ENCODE data around the gene RASSF3. TPM values are rescaled to one million over a fixed set of nuclear protein-coding genes. Genes with fewer than 3 reads are reported as not detected.

Gene RASSF3
- polyA plus RNA-seq, 1 donor: 27.8 TPM

DNA sequence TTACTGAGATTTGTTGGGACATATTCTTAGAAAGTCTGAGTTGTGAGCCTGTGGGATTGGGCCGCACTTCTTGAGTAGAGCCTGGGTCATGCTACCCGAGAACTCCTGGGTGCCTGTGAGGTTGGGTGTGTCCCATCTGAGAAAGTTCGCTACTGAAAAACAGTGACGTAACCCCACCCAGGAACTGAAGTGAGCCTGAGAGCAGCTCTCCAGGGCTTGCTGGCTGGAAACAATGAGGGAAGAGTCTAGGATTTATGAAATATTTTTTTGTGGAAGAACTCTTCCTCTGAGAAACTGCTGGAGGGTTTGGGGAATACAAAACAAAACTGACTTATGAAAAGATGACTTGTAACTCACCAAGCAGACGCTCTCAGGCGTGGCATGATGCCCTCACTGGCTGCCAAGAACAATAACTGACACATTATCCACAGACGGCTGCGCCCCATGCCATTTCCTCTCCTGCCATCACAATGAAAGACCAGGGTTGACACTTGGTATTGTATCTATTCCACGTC lies 69.2 kb downstream of the RASSF3 start:
- Histone ChIP-seq H3K27ac (ENCODE audit: low read length) (no peak overlapping the region), H3K9me3 (ENCODE audit: control insufficient read depth, low read depth, low read length) (no peaks in the 10 kb centered on the region), H3K4me3 (ENCODE audit: low read length) (no peak overlapping the region), H3K4me1 (ENCODE audit: control insufficient read depth, insufficient read depth, low read length) (peaks cover 16% of the 10 kb centered on the region), H3K36me3 (ENCODE audit: control insufficient read depth, insufficient read depth, low read length) (no peaks in the 10 kb centered on the region), H3K27me3 (ENCODE audit: control insufficient read depth, insufficient read depth, low read length) (no peaks in the 10 kb centered on the region)
- no peak for DNase-seq
- no CpG with 5 or more reads among the region's 9 CpGs for WGBS (ENCODE audit: insufficient coverage, low lambda C conversion rate)

DNA sequence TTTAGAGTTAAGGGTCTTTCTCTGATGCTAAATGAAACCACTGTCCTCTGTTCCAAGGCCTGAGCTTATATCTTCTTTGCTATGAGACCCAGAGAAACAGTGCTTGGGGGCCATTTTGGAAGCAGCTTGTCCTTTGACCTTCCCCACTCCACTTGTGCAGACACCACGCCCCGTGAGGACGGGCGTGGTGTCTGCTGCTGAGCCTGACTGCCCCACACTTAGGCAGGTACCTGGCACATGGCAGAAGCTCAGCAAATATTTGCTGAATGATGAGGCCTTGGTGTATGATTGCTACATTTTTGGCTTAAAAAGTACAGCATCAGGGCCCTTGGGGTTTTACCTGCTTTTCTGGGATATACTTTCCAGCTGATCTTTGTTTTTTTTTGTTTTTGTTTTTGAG lies 69.9 kb downstream of the RASSF3 start:
- H3K36me3 ChIP-seq (ENCODE audit: control insufficient read depth, insufficient read depth, low read length): no peaks in the 10 kb centered on the region
- H3K9me3 ChIP-seq (ENCODE audit: control insufficient read depth, low read depth, low read length): no peaks in the 10 kb centered on the region
- no CpG with 5 or more reads among the region's 4 CpGs for WGBS (ENCODE audit: insufficient coverage, low lambda C conversion rate)
- H3K27me3 ChIP-seq (ENCODE audit: control insufficient read depth, insufficient read depth, low read length): no peaks in the 10 kb centered on the region
- no peak overlapping the region for H3K27ac ChIP-seq (ENCODE audit: low read length)
- no peak overlapping the region for H3K4me3 ChIP-seq (ENCODE audit: low read length)
- no peak for DNase-seq
- peaks cover 15% of the 10 kb centered on the region for H3K4me1 ChIP-seq (ENCODE audit: control insufficient read depth, insufficient read depth, low read length)

DNA sequence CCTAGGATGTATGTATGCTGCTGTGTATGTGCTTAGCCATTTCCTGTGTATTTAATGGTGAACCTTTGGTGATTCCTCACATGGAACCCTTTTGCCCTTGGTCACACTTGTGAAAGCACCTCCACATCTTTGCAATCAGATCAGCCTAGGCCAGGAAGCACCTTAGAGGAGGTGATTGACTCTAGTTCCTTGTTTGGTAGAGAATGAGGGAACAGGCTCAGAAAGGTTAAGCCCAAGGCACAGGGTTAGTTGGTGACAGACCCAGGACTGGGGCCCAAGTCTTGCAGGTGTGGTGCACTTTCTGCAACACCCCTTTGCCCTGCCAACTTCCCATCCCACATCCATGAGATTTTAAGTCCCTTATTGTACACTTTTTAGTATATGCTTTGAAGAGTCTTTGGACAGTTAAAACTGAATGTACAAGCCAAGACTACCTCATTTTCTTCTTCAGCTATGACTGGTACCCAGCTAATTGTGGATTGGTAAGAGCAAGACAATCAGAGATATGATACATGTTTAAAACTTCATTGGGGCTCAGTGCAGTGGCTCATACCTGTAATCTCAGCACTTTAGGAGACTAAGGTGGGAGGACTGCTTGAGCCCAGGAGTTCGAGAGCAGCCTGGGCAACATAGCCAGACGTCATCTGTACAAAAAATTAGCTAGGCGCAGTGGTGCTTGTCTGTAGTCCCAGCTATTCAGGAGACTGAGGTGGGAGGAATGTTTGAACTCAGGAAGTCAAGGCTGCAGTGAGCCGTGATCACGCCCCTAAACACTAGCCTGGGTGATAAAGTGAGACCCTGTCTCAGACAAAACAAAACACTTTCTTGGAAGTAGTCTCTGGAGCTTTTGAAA lies 71.1 kb downstream of the RASSF3 start:
- Histone ChIP-seq H3K36me3 (ENCODE audit: control insufficient read depth, insufficient read depth, low read length) (peaks cover 6% of the 10 kb centered on the region), H3K27ac (ENCODE audit: low read length) (no peak overlapping the region), H3K4me1 (ENCODE audit: control insufficient read depth, insufficient read depth, low read length) (peaks cover 12% of the 10 kb centered on the region), H3K27me3 (ENCODE audit: control insufficient read depth, insufficient read depth, low read length) (no peaks in the 10 kb centered on the region), H3K4me3 (ENCODE audit: low read length) (no peak overlapping the region), H3K9me3 (ENCODE audit: control insufficient read depth, low read depth, low read length) (no peaks in the 10 kb centered on the region)
- DNase-seq: no peak
- no CpG with 5 or more reads among the region's 5 CpGs for WGBS (ENCODE audit: insufficient coverage, low lambda C conversion rate)

DNA sequence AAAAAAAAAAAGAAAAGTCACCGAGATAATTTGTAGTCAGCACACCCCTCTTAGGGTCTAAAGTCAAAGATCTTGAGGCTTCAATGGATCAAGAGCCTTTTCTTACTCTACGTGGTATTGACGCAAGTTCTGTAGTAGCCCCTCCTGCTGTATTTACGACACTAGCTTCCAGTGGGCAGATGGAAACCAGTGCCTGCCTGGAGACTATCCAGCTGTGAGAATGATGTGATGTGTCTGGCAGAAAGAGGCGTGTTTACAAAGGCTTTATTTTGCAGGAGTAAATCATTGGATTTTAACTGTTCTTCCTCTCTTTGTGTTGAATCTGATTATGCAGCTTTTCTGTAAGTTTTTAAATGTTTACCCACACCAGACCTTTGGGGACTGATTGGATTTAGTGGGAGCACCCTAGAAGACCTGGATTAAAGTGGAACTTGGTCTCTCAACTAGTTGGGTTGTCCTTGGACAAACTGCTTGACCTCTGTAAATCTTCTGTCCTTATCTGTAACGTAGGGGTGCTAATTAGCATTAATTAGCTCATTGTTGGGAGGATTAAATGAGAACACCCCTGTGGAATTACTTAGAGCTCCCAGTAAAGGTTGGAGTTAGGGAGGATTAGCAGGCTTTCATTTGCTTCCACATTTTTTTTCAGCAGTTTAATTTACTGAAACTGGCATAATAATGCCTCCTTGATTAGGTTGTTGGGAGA lies 72.4 kb downstream of the RASSF3 start:
- Histone ChIP-seq H3K27me3 (ENCODE audit: control insufficient read depth, insufficient read depth, low read length) (no peaks in the 10 kb centered on the region), H3K4me3 (ENCODE audit: low read length) (no peak overlapping the region), H3K9me3 (ENCODE audit: control insufficient read depth, low read depth, low read length) (no peaks in the 10 kb centered on the region), H3K4me1 (ENCODE audit: control insufficient read depth, insufficient read depth, low read length) (peaks cover 12% of the 10 kb centered on the region), H3K36me3 (ENCODE audit: control insufficient read depth, insufficient read depth, low read length) (peaks cover 7% of the 10 kb centered on the region), H3K27ac (ENCODE audit: low read length) (no peak overlapping the region)
- peak in 1 of 2 donors; percentile 60 for DNase-seq
- WGBS (ENCODE audit: insufficient coverage, low lambda C conversion rate): no CpG with 5 or more reads among the region's 6 CpGs

DNA sequence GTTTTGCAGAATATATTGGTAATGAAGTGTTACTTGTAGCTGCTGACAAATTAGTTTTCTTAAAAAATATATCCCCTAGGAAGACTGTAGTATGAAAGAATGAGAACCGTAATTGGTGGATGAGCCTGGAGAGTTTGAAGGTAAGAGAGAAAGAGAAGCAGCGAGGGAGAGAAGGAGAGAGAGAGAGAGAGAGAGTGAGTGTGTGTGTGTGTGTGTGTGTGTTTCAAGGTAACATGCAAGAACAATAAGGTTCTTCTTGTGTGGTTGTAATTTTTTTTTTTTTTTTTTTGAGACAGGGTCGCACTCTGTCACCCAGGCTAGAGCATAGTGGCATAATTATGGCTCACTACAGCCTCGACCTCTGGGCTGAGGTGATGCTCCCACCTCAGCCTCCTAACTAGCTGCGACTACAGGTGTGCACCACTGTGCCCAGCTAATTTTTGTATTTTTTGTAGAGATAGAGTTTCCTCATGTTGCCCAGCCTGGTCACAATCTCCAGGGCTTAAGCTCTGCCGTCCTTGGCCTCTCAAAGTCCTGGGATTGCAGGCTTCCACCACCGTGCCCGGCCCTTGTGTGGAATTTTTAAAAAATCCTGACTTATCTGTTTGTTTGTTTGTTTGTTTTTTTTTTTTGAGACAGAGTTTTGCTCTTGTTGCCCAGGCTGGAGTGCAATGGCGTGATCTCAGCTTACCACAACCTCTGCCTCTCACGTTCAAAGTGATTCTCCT lies 73.7 kb downstream of the RASSF3 start:
- DNase-seq: no peak
- WGBS (ENCODE audit: insufficient coverage, low lambda C conversion rate): 95% methylated on average over 2 of the region's 10 CpGs
- H3K27ac ChIP-seq (ENCODE audit: low read length): no peak overlapping the region
- no peaks in the 10 kb centered on the region for H3K9me3 ChIP-seq (ENCODE audit: control insufficient read depth, low read depth, low read length)
- H3K4me3 ChIP-seq (ENCODE audit: low read length): no peak overlapping the region
- peaks cover 18% of the 10 kb centered on the region for H3K36me3 ChIP-seq (ENCODE audit: control insufficient read depth, insufficient read depth, low read length)
- H3K27me3 ChIP-seq (ENCODE audit: control insufficient read depth, insufficient read depth, low read length): no peaks in the 10 kb centered on the region
- H3K4me1 ChIP-seq (ENCODE audit: control insufficient read depth, insufficient read depth, low read length): peaks cover 12% of the 10 kb centered on the region

DNA sequence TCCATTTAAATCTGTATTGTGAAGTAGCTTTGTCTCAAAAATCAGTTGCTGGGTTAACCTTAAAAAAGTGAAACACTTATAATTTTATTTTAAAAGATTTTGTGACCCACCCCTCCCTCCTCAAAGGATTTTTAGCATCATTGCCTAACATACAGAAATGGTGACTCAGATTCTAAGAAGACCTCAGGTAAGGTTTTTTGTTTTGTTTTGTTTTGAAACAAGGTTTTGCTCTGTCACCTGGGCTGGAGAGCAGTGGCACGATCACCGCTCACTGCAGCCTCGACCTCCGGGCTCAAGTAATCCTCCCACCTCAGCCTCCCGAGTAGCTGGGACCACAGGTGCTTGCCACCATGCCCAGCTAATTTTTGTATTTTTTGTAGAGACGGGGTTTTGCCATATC lies 74.8 kb downstream of the RASSF3 start:
- Histone ChIP-seq H3K9me3 (ENCODE audit: control insufficient read depth, low read depth, low read length) (no peaks in the 10 kb centered on the region), H3K36me3 (ENCODE audit: control insufficient read depth, insufficient read depth, low read length) (peaks cover 18% of the 10 kb centered on the region), H3K27ac (ENCODE audit: low read length) (no peak overlapping the region), H3K4me3 (ENCODE audit: low read length) (no peak overlapping the region), H3K4me1 (ENCODE audit: control insufficient read depth, insufficient read depth, low read length) (peaks cover 12% of the 10 kb centered on the region), H3K27me3 (ENCODE audit: control insufficient read depth, insufficient read depth, low read length) (no peaks in the 10 kb centered on the region)
- no CpG with 5 or more reads among the region's 6 CpGs for WGBS (ENCODE audit: insufficient coverage, low lambda C conversion rate)
- DNase-seq: no peak

DNA sequence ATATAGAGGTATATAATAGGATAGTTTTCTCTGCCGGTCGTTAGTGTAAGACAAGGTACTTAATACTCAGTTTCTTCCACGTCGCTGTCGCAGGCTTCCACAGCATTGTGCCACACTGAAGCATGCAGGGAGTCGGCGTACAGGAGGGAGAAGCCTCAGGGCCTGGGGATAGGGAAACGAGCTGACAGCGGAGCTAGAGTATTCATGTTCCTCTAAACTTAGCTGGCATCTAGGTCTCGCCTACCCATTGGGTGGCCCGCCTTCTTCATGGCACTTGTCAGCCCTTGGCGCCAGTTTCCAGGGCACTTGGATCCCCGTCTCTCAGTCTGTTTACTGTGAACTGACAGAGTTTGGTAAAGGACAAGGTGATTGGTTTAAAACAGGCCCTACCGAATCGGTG lies 75.3 kb downstream of the RASSF3 start:
- peaks cover 7% of the 10 kb centered on the region for H3K4me1 ChIP-seq (ENCODE audit: control insufficient read depth, insufficient read depth, low read length)
- no peak overlapping the region for H3K27ac ChIP-seq (ENCODE audit: low read length)
- DNase-seq: no peak
- peaks cover 18% of the 10 kb centered on the region for H3K36me3 ChIP-seq (ENCODE audit: control insufficient read depth, insufficient read depth, low read length)
- H3K4me3 ChIP-seq (ENCODE audit: low read length): no peak overlapping the region
- WGBS (ENCODE audit: insufficient coverage, low lambda C conversion rate): 100% methylated on average over 1 of the region's 15 CpGs
- no peaks in the 10 kb centered on the region for H3K27me3 ChIP-seq (ENCODE audit: control insufficient read depth, insufficient read depth, low read length)
- no peaks in the 10 kb centered on the region for H3K9me3 ChIP-seq (ENCODE audit: control insufficient read depth, low read depth, low read length)

DNA sequence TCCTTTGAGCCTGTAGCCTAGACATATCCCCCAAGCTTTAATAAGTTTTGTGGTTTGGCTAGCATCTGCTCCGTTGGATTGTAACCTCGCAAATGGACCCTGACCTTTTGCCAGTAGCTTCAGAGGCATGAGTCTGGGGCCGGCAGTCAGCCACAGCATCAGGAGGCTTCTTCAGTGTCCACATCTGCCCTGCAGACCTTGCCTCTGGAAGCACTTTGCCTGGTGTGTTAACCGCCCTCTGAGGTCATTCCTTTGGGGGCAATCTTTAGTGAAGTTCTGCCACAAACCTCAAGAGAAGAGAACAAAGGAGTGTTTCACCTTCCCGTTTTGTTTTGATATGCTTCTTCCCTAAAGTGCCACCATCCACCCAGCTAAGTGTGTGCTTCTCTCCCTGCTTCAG lies 77.5 kb downstream of the RASSF3 start:
- no peak for DNase-seq
- Histone ChIP-seq H3K4me1 (ENCODE audit: control insufficient read depth, insufficient read depth, low read length) (peaks cover 6% of the 10 kb centered on the region), H3K27ac (ENCODE audit: low read length) (no peak overlapping the region), H3K27me3 (ENCODE audit: control insufficient read depth, insufficient read depth, low read length) (no peaks in the 10 kb centered on the region), H3K36me3 (ENCODE audit: control insufficient read depth, insufficient read depth, low read length) (peaks cover 18% of the 10 kb centered on the region), H3K9me3 (ENCODE audit: control insufficient read depth, low read depth, low read length) (no peaks in the 10 kb centered on the region), H3K4me3 (ENCODE audit: low read length) (no peak overlapping the region)
- no CpG with 5 or more reads among the region's 5 CpGs for WGBS (ENCODE audit: insufficient coverage, low lambda C conversion rate)

DNA sequence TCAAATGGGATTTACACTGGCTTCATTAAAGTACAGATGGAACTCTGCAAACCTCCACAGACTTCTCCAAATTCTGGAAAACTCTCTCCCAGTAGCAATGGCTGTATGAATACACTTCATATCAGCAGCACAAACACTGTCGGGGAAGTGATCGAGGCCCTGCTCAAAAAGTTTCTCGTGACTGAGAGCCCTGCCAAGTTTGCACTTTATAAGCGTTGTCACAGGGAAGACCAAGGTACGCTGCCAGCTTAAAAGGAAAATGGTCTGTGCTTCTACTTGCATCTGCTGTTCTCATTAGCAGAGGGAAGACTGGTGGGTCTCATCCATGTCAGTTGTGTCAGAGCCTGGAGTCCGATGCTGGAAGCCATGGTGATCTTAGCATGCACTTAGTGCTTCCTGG lies 77.9 kb downstream of the RASSF3 start:
- WGBS (ENCODE audit: insufficient coverage, low lambda C conversion rate): no CpG with 5 or more reads among the region's 6 CpGs
- H3K9me3 ChIP-seq (ENCODE audit: control insufficient read depth, low read depth, low read length): no peaks in the 10 kb centered on the region
- no peaks in the 10 kb centered on the region for H3K27me3 ChIP-seq (ENCODE audit: control insufficient read depth, insufficient read depth, low read length)
- no peak overlapping the region for H3K27ac ChIP-seq (ENCODE audit: low read length)
- peaks cover 2% of the 10 kb centered on the region for H3K4me1 ChIP-seq (ENCODE audit: control insufficient read depth, insufficient read depth, low read length)
- H3K4me3 ChIP-seq (ENCODE audit: low read length): no peak overlapping the region
- DNase-seq: no peak
- H3K36me3 ChIP-seq (ENCODE audit: control insufficient read depth, insufficient read depth, low read length): peaks cover 18% of the 10 kb centered on the region

DNA sequence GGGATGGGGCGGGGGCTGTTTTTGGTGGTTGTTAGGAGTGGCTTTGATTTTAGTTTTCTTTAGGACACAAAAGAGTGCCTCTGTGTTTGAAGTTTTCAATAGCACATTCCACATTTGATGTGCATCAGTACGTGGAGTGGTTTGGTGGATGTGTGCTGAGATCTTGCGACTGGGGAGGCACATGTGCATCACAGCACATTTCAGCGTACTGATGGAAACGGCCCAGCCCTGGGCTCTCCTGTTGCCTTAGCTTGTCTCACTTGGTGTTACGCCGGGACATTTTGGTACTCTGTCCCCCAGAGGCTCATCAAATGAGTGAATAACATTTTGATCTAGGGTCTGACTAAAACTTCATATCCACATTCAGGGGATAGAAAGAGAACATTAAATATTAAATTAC lies 78.4 kb downstream of the RASSF3 start:
- Histone ChIP-seq H3K36me3 (ENCODE audit: control insufficient read depth, insufficient read depth, low read length) (peaks cover 19% of the 10 kb centered on the region), H3K4me1 (ENCODE audit: control insufficient read depth, insufficient read depth, low read length) (no peaks in the 10 kb centered on the region), H3K27me3 (ENCODE audit: control insufficient read depth, insufficient read depth, low read length) (no peaks in the 10 kb centered on the region), H3K27ac (ENCODE audit: low read length) (no peak overlapping the region), H3K9me3 (ENCODE audit: control insufficient read depth, low read depth, low read length) (no peaks in the 10 kb centered on the region), H3K4me3 (ENCODE audit: low read length) (no peak overlapping the region)
- no peak for DNase-seq
- WGBS (ENCODE audit: insufficient coverage, low lambda C conversion rate): no CpG with 5 or more reads among the region's 7 CpGs

Data from large intestine (tissue), 3 donors.